Smooth muscle cell of bladder (primary cell): ENCODE data around the gene RNU1-3. TPM values are rescaled to one million over a fixed set of nuclear protein-coding genes. Genes with fewer than 3 reads are reported as not detected.

Experiments
- total RNA-seq: library from RNA; depleted of rRNA; stranded (reverse); fragments of >200 nt; gene quantifications from 2 replicates; pipeline ENCODE4 v1.2.3, GENCODE V29; 2014

The RNU1-3 gene
- 3,030 and 4,050 TPM in 2 replicates for total RNA-seq

GRCh38 chr1:16666502-16667413 lies at the start of gene RNU1-3:
Gene RNU1-3, minus strand, starts transcription at chr1:16666948.

Other genes starting within 250 kb of the RNU1-3 start
- gene SPATA21, start 229.5 kb downstream of the RNU1-3 start, total RNA-seq, result not detected in 2 replicates
- 65.0 and 76.4 TPM in 2 replicates for gene NECAP2, start 226.2 kb downstream of the RNU1-3 start, total RNA-seq
- gene RNU1-1, start 152.7 kb downstream of the RNU1-3 start, total RNA-seq, result 3,030 and 4,050 TPM in 2 replicates
- 35.0 and 55.2 TPM in 2 replicates for gene NBPF1, start 53.4 kb downstream of the RNU1-3 start, total RNA-seq
- gene RNU1-4, start 73.6 kb upstream of the RNU1-3 start, total RNA-seq, result 3,030 and 4,050 TPM in 2 replicates
- 3,030 and 4,050 TPM in 2 replicates for gene RNU1-2, start 229.0 kb upstream of the RNU1-3 start, total RNA-seq